ENCODE measurements around the gene HERC6. TPM values are rescaled to one million over a fixed set of nuclear protein-coding genes. Genes with fewer than 3 reads are reported as not detected.
"Not testable (repeated sequence)": the region's sequence is repeated elsewhere in the genome, so short reads cannot be mapped to it uniquely, and the experiment has no call there.

Gene HERC6
- total RNA-seq, 1 donor: 4.9 TPM

- no peak for DNase-seq (ENCODE audit: low read depth)
- no peak for TF ChIP-seq CTCF (IDR thresholded peaks at IDR 0.05; ENCODE audit: insufficient read depth, low read length)
- H3K4me3 ChIP-seq (ENCODE audit: low read depth, low read length): no peak overlapping the region
Observed at GRCh38 chr4:88366460-88366859, 12.2 kb upstream of the HERC6 start.

- H3K4me3 ChIP-seq (ENCODE audit: low read depth, low read length): no peak overlapping the region
- TF ChIP-seq CTCF (IDR thresholded peaks at IDR 0.05; ENCODE audit: insufficient read depth, low read length): no peak
Observed at GRCh38 chr4:88367826-88368225, 10.8 kb upstream of the HERC6 start.

GRCh38 chr4:88369180-88369812, 9.4 kb upstream of the HERC6 start:
- DNase-seq (ENCODE audit: low read depth): peak; percentile 72
- not testable (repeated sequence) for H3K4me3 ChIP-seq (ENCODE audit: low read depth, low read length)
- peak; percentile 71 for TF ChIP-seq CTCF (IDR thresholded peaks at IDR 0.05; ENCODE audit: insufficient read depth, low read length)

More at GRCh38 chr4:88367826-88368225, 10.8 kb upstream of the HERC6 start:
- DNase-seq (ENCODE audit: low read depth): no peak

GRCh38 chr4:88381123-88381522, 2.5 kb downstream of the HERC6 start:
- no peak for DNase-seq (ENCODE audit: low read depth)
- no peak for TF ChIP-seq CTCF (IDR thresholded peaks at IDR 0.05; ENCODE audit: insufficient read depth, low read length)
- H3K4me3 ChIP-seq (ENCODE audit: low read depth, low read length): no peak overlapping the region

GRCh38 chr4:88382621-88383020, 4.0 kb downstream of the HERC6 start:
- no peak for DNase-seq (ENCODE audit: low read depth)

GRCh38 chr4:88390128-88390527, 11.5 kb downstream of the HERC6 start:
- no peak for DNase-seq (ENCODE audit: low read depth)
- no peak for TF ChIP-seq CTCF (IDR thresholded peaks at IDR 0.05; ENCODE audit: insufficient read depth, low read length)
- no peak overlapping the region for H3K4me3 ChIP-seq (ENCODE audit: low read depth, low read length)

More at GRCh38 chr4:88382621-88383020, 4.0 kb downstream of the HERC6 start:
- TF ChIP-seq CTCF (IDR thresholded peaks at IDR 0.05; ENCODE audit: insufficient read depth, low read length): no peak
- H3K4me3 ChIP-seq (ENCODE audit: low read depth, low read length): no peak overlapping the region

- TF ChIP-seq CTCF (IDR thresholded peaks at IDR 0.05; ENCODE audit: insufficient read depth, low read length): no peak
- no peak overlapping the region for H3K4me3 ChIP-seq (ENCODE audit: low read depth, low read length)
- DNase-seq (ENCODE audit: low read depth): no peak
Observed at GRCh38 chr4:88391703-88392102, 13.1 kb downstream of the HERC6 start.
